Activated T-cell treated with anti-CD3 and anti-CD28 coated beads, Interleukin-2, amount 50 U/mL, for 72 hours (primary cell): ENCODE measurements around the gene STRIP1. TPM values are rescaled to one million over a fixed set of nuclear protein-coding genes. Genes with fewer than 3 reads are reported as not detected.

ENCODE experiments used
- total RNA-seq, 2 donors: library from RNA; stranded (reverse); gene quantifications; one replicate each; pipeline ENCODE4 v1.2.3, GENCODE V29; 2022

The STRIP1 gene
- total RNA-seq, 2 donors from 2014 or later = 35.8 to 41.0 TPM

Other genes starting within 250 kb of the STRIP1 start
- 10 to 100 TPM; 46.3 to 83.0 TPM for gene CSF1, start 123.8 kb upstream of the STRIP1 start, total RNA-seq
- 100 to 1,000 TPM in 1 of 2 donors, 10 to 100 TPM in 1; 87.0 to 101 TPM for gene AHCYL1, start 49.9 kb upstream of the STRIP1 start, total RNA-seq
- gene ALX3, start 36.0 kb downstream of the STRIP1 start, total RNA-seq = not detected
- not detected for gene UBL4B, start 77.8 kb downstream of the STRIP1 start, total RNA-seq
- under 1 TPM; 0.31 to 0.53 TPM for gene SLC6A17, start 115.9 kb downstream of the STRIP1 start, total RNA-seq
- gene KCNC4, start 175.7 kb downstream of the STRIP1 start, total RNA-seq = 10 to 100 TPM; 19.8 to 28.9 TPM